Sigmoid colon (tissue), 7 donors: ENCODE data around the gene RIPOR1. TPM values are rescaled to one million over a fixed set of nuclear protein-coding genes. Genes with fewer than 3 reads are reported as not detected.

Experiments
- DNase-seq: peaks from one replicate; pipeline ENCODE4 v3.0.0-alpha.2; 2019
- H3K27ac ChIP-seq, 4 donors: fragments of 200-600 bp; sonication (generic); one replicate each; pipeline ENCODE4 v1.5.1; 2016 to 2019; ENCODE audit warnings: mild to moderate bottlenecking in 1 of 4
- H3K27me3 ChIP-seq, 3 donors: fragments of 200-600 bp; sonication (generic); one replicate each; pipeline ENCODE4 v1.5.1; 2019; ENCODE audit warnings: mild to moderate bottlenecking in 1 of 3
- H3K36me3 ChIP-seq, 4 donors: fragments of 200-600 bp; sonication (generic); one replicate each; pipeline ENCODE4 v1.5.1; 2016 to 2019
- H3K4me1 ChIP-seq, 4 donors: fragments of 200-600 bp; sonication (generic); one replicate each; pipeline ENCODE4 v1.5.1; 2017 to 2019
- H3K4me3 ChIP-seq, 4 donors: fragments of 200-600 bp; sonication (generic); one replicate each; pipeline ENCODE4 v1.5.1; 2017 to 2019; ENCODE audit warnings: mild to moderate bottlenecking in 2 of 4, moderate library complexity in 1 of 4
- H3K9me3 ChIP-seq, 4 donors: fragments of 200-600 bp in 3 of 4; sonication (generic) in 3 of 4; one replicate each; pipeline versions ENCODE4 v1.5.1 to v1.6.1; 2013 to 2019
- EP300 ChIP-seq, 4 donors: sonication (generic); formaldehyde crosslinking; IDR thresholded peaks; one replicate each; pipeline ENCODE4 v1.6.1; 2017; ENCODE audit warnings: antibody characterized with exemption in 4 of 4
- POLR2A ChIP-seq, 2 donors: fragments of 450-650 bp; IDR thresholded peaks; one replicate each; pipeline ENCODE4 v1.6.1; 2016; ENCODE audit warnings: antibody characterized with exemption in 2 of 2, mild to moderate bottlenecking in 2 of 2, moderate library complexity in 2 of 2
- POLR2AphosphoS5 ChIP-seq, 4 donors: sonication (generic); formaldehyde crosslinking; IDR thresholded peaks; one replicate each; pipeline ENCODE4 v1.6.1; 2017; ENCODE audit warnings: antibody characterized with exemption in 4 of 4
- WGBS, 2 donors: extraction: QIAGEN DNeasy Blood & Tissue Kit; methylation state at CpG; one replicate each; pipeline ENCODE4 v1.1.7; 2013; 5-methylcytosine and 5-hydroxymethylcytosine counted together
- intact Hi-C: fragments of 100-400 bp; cut with DNase I; formaldehyde crosslinking; loops from one replicate; pipeline ENCODE4 v1.15.1; 2023
- polyA plus RNA-seq, 3 donors: library from polyadenylated mRNA; stranded (reverse); fragments of 200-250 nt; gene quantifications; one replicate each; pipeline ENCODE4 v1.2.3, GENCODE V29; 2013
- total RNA-seq, 4 donors: library from RNA; depleted of rRNA; stranded (reverse); fragments of >200 nt; gene quantifications; one replicate each; pipeline ENCODE4 v1.1.0, GENCODE V29; 2016
- TF ChIP-seq, protein P1 (sequence below), 4 experiments: fragments of 450-650 bp in 3 of 4; fragments of 200-600 bp in 1 of 4; IDR thresholded peaks; one replicate each; pipeline ENCODE4 v1.5.1; 2016 to 2019; ENCODE audit warnings: antibody characterized with exemption in 4 of 4, mild to moderate bottlenecking in 3 of 4, moderate library complexity in 2 of 4
- donor health status: healthy with polysubstance abuse.
- donor health status: Bipolar disorder and iron deficiency.
- donor health status: healthy.

RIPOR1 gene
- total and polyA plus RNA-seq, 7 donors: 10.2 to 60.9 (median 26.7) TPM

GRCh38 chr16:67565470-67566100 is 37.0 kb downstream of the RIPOR1 start:
- TF ChIP-seq POLR2A (IDR thresholded peaks at IDR 0.05) (no peak), EP300 (IDR thresholded peaks at IDR 0.05) (no peak), POLR2AphosphoS5 (IDR thresholded peaks at IDR 0.05) (no peak)
- TF ChIP-seq, protein P1, sequence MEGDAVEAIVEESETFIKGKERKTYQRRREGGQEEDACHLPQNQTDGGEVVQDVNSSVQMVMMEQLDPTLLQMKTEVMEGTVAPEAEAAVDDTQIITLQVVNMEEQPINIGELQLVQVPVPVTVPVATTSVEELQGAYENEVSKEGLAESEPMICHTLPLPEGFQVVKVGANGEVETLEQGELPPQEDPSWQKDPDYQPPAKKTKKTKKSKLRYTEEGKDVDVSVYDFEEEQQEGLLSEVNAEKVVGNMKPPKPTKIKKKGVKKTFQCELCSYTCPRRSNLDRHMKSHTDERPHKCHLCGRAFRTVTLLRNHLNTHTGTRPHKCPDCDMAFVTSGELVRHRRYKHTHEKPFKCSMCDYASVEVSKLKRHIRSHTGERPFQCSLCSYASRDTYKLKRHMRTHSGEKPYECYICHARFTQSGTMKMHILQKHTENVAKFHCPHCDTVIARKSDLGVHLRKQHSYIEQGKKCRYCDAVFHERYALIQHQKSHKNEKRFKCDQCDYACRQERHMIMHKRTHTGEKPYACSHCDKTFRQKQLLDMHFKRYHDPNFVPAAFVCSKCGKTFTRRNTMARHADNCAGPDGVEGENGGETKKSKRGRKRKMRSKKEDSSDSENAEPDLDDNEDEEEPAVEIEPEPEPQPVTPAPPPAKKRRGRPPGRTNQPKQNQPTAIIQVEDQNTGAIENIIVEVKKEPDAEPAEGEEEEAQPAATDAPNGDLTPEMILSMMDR (IDR thresholded peaks at IDR 0.05): no peak
- intact Hi-C loops: no loop called here
- Histone ChIP-seq H3K9me3 (no peaks in the 10 kb centered on the region), H3K4me1 (peaks cover 0 to 34% (median 24%) of the 10 kb centered on the region in 4 donors), H3K27ac (no peak overlapping the region), H3K36me3 (no peaks in the 10 kb centered on the region), H3K4me3 (no peak overlapping the region), H3K27me3 (no peaks in the 10 kb centered on the region)
- peak; percentile 10 for DNase-seq
- 86 to 90% methylated on average over 8 of the region's 8 CpGs for WGBS, 2 donors

- Histone ChIP-seq H3K4me1 (peaks cover 0 to 25% (median 11%) of the 10 kb centered on the region in 4 donors), H3K27me3 (no peaks in the 10 kb centered on the region), H3K36me3 (peaks cover 0 to 34% (median 6%) of the 10 kb centered on the region in 4 donors), H3K9me3 (no peaks in the 10 kb centered on the region), H3K27ac (peak overlapping the region in 1 of 4 donors; percentile 24), H3K4me3 (no peak overlapping the region)
- intact Hi-C loops: no loop called here
- peak in 1 of 4 donors; percentile 16 for TF ChIP-seq POLR2AphosphoS5 (IDR thresholded peaks at IDR 0.05)
- TF ChIP-seq, protein P1 (IDR thresholded peaks at IDR 0.05): no peak
- 88 to 99% methylated on average over 2 of the region's 2 CpGs for WGBS, 2 donors
- no peak for DNase-seq
Measured at GRCh38 chr16:67571464-67571863, 42.8 kb downstream of the RIPOR1 start.

DNA sequence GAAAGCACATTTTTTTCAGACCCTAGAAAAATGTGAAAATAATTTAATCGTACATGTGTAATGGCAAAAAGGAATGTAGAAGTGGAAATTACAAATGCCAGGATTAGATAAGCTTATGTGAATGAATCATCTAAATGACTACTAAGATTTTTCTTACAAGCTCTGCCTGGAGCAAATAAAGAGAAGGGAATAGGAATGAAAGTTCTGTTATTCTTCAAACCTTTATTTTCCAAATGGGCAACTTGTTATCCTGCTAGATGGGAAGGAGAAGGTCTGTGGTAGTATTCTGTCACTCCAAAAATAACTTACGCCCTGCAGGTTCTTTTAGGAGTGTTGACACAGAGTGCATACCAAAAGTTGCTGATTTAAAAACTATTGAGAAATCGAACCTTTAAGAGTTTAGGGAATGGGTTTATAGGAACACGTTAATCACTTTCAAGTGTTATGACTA is 43.4 kb downstream of the RIPOR1 start:
- WGBS, 2 donors: 82 to 89% methylated on average over 4 of the region's 4 CpGs
- Histone ChIP-seq H3K4me1 (peaks cover 0 to 25% (median 11%) of the 10 kb centered on the region in 4 donors), H3K4me3 (no peak overlapping the region), H3K9me3 (no peaks in the 10 kb centered on the region), H3K36me3 (peaks cover 0 to 34% (median 6%) of the 10 kb centered on the region in 4 donors), H3K27me3 (no peaks in the 10 kb centered on the region), H3K27ac (peak overlapping the region in 2 of 4 donors; percentile 4 to 24)
- TF ChIP-seq, protein P1 (IDR thresholded peaks at IDR 0.05): no peak
- TF ChIP-seq POLR2A (IDR thresholded peaks at IDR 0.05) (no peak), POLR2AphosphoS5 (IDR thresholded peaks at IDR 0.05) (no peak), EP300 (IDR thresholded peaks at IDR 0.05) (no peak)
- DNase-seq: no peak
- intact Hi-C loops: no loop called here

GRCh38 chr16:67579686-67580085 is 51.1 kb downstream of the RIPOR1 start:
- H3K36me3 ChIP-seq: peaks cover 0 to 17% (median 0%) of the 10 kb centered on the region in 4 donors
- TF ChIP-seq POLR2AphosphoS5 (IDR thresholded peaks at IDR 0.05) (no peak), POLR2A (IDR thresholded peaks at IDR 0.05) (no peak), EP300 (IDR thresholded peaks at IDR 0.05) (no peak)
- TF ChIP-seq, protein P1 (IDR thresholded peaks at IDR 0.05): no peak
- no peaks in the 10 kb centered on the region for H3K27me3 ChIP-seq
- WGBS, 2 donors: 77 to 78% methylated on average over 4 of the region's 4 CpGs
- H3K4me1 ChIP-seq: no peaks in the 10 kb centered on the region
- no peak for DNase-seq
- intact Hi-C loops: no loop called here
- no peak overlapping the region for H3K4me3 ChIP-seq
- H3K9me3 ChIP-seq: no peaks in the 10 kb centered on the region
- no peak overlapping the region for H3K27ac ChIP-seq
